SK-N-SH (cell line): ENCODE data around the gene HK2. TPM values are rescaled to one million over a fixed set of nuclear protein-coding genes. Genes with fewer than 3 reads are reported as not detected.
A peak's percentile ranks its signal among the peaks of the same experiment; 100 is the strongest.

Experiments
- CTCF ChIA-PET: fragments of 300-600, 350-600 bp; formaldehyde crosslinking; extraction: SDS; loops from one replicate; lab custom pipeline; 2021; lab: Yijun Ruan, JAX
- POLR2A ChIA-PET: fragments of 350-600 bp; sonication (Branson Sonifier 250); formaldehyde crosslinking; extraction: SDS; loops from one replicate; lab custom pipeline; 2020; ENCODE audit warnings: antibody characterized with exemption, inconsistent platforms; lab: Yijun Ruan, JAX
- DNase-seq: peaks from one replicate; pipeline ENCODE4 v3.0.0; 2012
- H2AFZ ChIP-seq: fragments of 200-600 bp; sonication (generic); 2 replicates; pipeline ENCODE4 v1.8.1; 2016; ENCODE audit warnings: antibody characterized with exemption, mild to moderate bottlenecking, low read depth
- H3F3A ChIP-seq: fragments of 200-600 bp; sonication (generic); replicated peaks from 2 replicates; pipeline ENCODE3; 2016; ENCODE audit warnings: antibody characterized with exemption, mild to moderate bottlenecking; ENCODE audit not compliant: insufficient read depth
- H3K27ac ChIP-seq, 2 experiments: fragments of 200-500 bp in 1 of 2; fragments of 200-600 bp in 1 of 2; sonication (Bioruptor generic) in 1 of 2; sonication (generic), shearing (Covaris generic) in 1 of 2; 2 replicates each; pipeline versions ENCODE4 v1.5.1 to v1.6.1; 2014 to 2016; ENCODE audit warnings: low read depth in 2 of 2, inconsistent platforms in 1 of 2, low read length in 1 of 2, mild to moderate bottlenecking in 1 of 2, mixed read lengths in 1 of 2
- H3K27me3 ChIP-seq: fragments of 200-600 bp; sonication (generic), shearing (Covaris generic); 2 replicates; pipeline ENCODE4 v1.6.1; 2016; ENCODE audit warnings: mixed run types; ENCODE audit not compliant: insufficient read depth
- H3K36me3 ChIP-seq, 2 experiments: fragments of 200-500 bp in 1 of 2; fragments of 200-600 bp in 1 of 2; sonication (Bioruptor generic) in 1 of 2; sonication (generic) in 1 of 2; replicated peaks in 1 of 2; 2 replicates each; pipeline versions ENCODE3 to v1.5.1; 2014 to 2016; ENCODE audit warnings: low read length in 1 of 2, mild to moderate bottlenecking in 1 of 2; ENCODE audit not compliant: insufficient read depth in 2 of 2, control insufficient read depth in 1 of 2
- H3K4me1 ChIP-seq, 2 experiments: fragments of 200-500 bp in 1 of 2; fragments of 200-600 bp in 1 of 2; sonication (Bioruptor generic) in 1 of 2; sonication (generic), shearing (Covaris generic) in 1 of 2; 2 replicates each; pipeline versions ENCODE4 v1.5.1 to v1.6.1; 2014 to 2016; ENCODE audit warnings: low read depth in 1 of 2, low read length in 1 of 2, mixed run types in 1 of 2; ENCODE audit not compliant: insufficient read depth in 2 of 2, control insufficient read depth in 1 of 2
- H3K4me2 ChIP-seq: fragments of 200-600 bp; sonication (generic), shearing (Covaris generic); 2 replicates; pipeline ENCODE4 v1.6.1; 2017; ENCODE audit warnings: mixed run types
- H3K4me3 ChIP-seq, 2 experiments: fragments of 200-500 bp in 1 of 2; fragments of 200-600 bp in 1 of 2; sonication (Bioruptor generic) in 1 of 2; sonication (generic), shearing (Covaris generic) in 1 of 2; 2 replicates each; pipeline versions ENCODE4 v1.5.1 to v1.8.1; 2014 to 2016; ENCODE audit warnings: low read depth in 2 of 2, inconsistent platforms in 1 of 2, low read length in 1 of 2, mild to moderate bottlenecking in 1 of 2, mixed read lengths in 1 of 2, moderate library complexity in 1 of 2
- H3K79me2 ChIP-seq: fragments of 200-600 bp; sonication (generic); 2 replicates; pipeline ENCODE4 v1.8.1; 2017; ENCODE audit warnings: mild to moderate bottlenecking; ENCODE audit not compliant: insufficient read depth
- H3K9ac ChIP-seq: fragments of 200-600 bp; sonication (generic); 2 replicates; pipeline ENCODE4 v1.6.1; 2017; ENCODE audit warnings: mixed run types
- H3K9me2 ChIP-seq: fragments of 200-600 bp; sonication (generic); 2 replicates; pipeline ENCODE4 v1.6.1; 2017; ENCODE audit warnings: mixed run types
- H3K9me3 ChIP-seq: fragments of 200-600 bp; sonication (generic); 2 replicates; pipeline ENCODE4 v1.6.1; 2017; ENCODE audit warnings: mixed run types, mild to moderate bottlenecking, moderate library complexity
- H4K20me1 ChIP-seq: fragments of 200-600 bp; sonication (generic); 2 replicates; pipeline ENCODE4 v1.6.1; 2017; ENCODE audit warnings: mild to moderate bottlenecking, mixed run types; ENCODE audit not compliant: insufficient read depth
- CTCF ChIP-seq: fragments of 200-600 bp; sonication (generic); IDR thresholded peaks from 2 replicates; pipeline ENCODE4 v1.6.1; 2017; ENCODE audit warnings: antibody characterized with exemption, mild to moderate bottlenecking, moderate library complexity
- ELF1 ChIP-seq: IDR thresholded peaks from 2 replicates; pipeline ENCODE4 v1.4.0; 2012
- EP300 ChIP-seq, 2 experiments: IDR thresholded peaks; 2 replicates each; pipeline versions ENCODE4 v1.4.0 to v1.6.1; 2012; ENCODE audit warnings: borderline replicate concordance in 1 of 2, low read depth in 1 of 2, low read length in 1 of 2
- EZH2phosphoT487 ChIP-seq: fragments of 200-600 bp; sonication (generic); IDR thresholded peaks from 2 replicates; pipeline ENCODE4 v1.6.1; 2017; ENCODE audit warnings: low read depth, mixed run types, mild to moderate bottlenecking, antibody characterized with exemption, moderate library complexity, borderline replicate concordance
- FOXJ3 ChIP-seq: sonication (generic); formaldehyde crosslinking; IDR thresholded peaks from 2 replicates; pipeline ENCODE4 v1.5.1; 2020; ENCODE audit warnings: mild to moderate bottlenecking, missing genetic modification reagents
- GABPA ChIP-seq: IDR thresholded peaks from 2 replicates; pipeline ENCODE4 v1.4.0; 2012; ENCODE audit warnings: low read depth, mild to moderate bottlenecking
- JUND ChIP-seq: IDR thresholded peaks from 2 replicates; pipeline ENCODE4 v1.4.0; 2012
- MEF2A ChIP-seq: IDR thresholded peaks from 2 replicates; pipeline ENCODE4 v1.4.0; 2012; ENCODE audit warnings: low read depth, borderline replicate concordance
- NFIC ChIP-seq: IDR thresholded peaks from 2 replicates; pipeline ENCODE4 v1.4.0; 2012; ENCODE audit warnings: borderline replicate concordance
- NRF1 ChIP-seq: IDR thresholded peaks from 2 replicates; pipeline ENCODE4 v1.6.1; 2012; ENCODE audit warnings: low read depth, mild to moderate bottlenecking, low read length
- PBX3 ChIP-seq: IDR thresholded peaks from 2 replicates; pipeline ENCODE4; 2012
- RAD21 ChIP-seq: IDR thresholded peaks from 2 replicates; pipeline ENCODE4 v1.6.1; 2012; ENCODE audit warnings: mild to moderate bottlenecking, low read length
- RCOR1 ChIP-seq: fragments of 150-350 bp; IDR thresholded peaks from 2 replicates; pipeline ENCODE4 v1.6.1; 2017; ENCODE audit warnings: antibody characterized with exemption, low read length
- RFX5 ChIP-seq: IDR thresholded peaks from 2 replicates; pipeline ENCODE4 v1.6.1; 2012; ENCODE audit warnings: mild to moderate bottlenecking, improper control_type of control experiment, low read length
- RXRA ChIP-seq: IDR thresholded peaks from 2 replicates; pipeline ENCODE4 v1.4.0; 2012; ENCODE audit warnings: low read depth, mild to moderate bottlenecking, borderline replicate concordance
- SIN3A ChIP-seq: IDR thresholded peaks from 2 replicates; pipeline ENCODE4 v1.6.1; 2012; ENCODE audit warnings: low read depth, mild to moderate bottlenecking, low read length, moderate library complexity, borderline replicate concordance
- SMC3 ChIP-seq: IDR thresholded peaks from 2 replicates; pipeline ENCODE4 v1.6.1; 2012; ENCODE audit warnings: low read depth, low read length, improper control_type of control experiment
- TAF1 ChIP-seq: IDR thresholded peaks from 2 replicates; pipeline ENCODE4 v1.6.1; 2012; ENCODE audit warnings: low read depth, mild to moderate bottlenecking, low read length, moderate library complexity, borderline replicate concordance
- TCF12 ChIP-seq: IDR thresholded peaks from 2 replicates; pipeline ENCODE4 v1.4.0; 2012
- YY1 ChIP-seq: IDR thresholded peaks from 2 replicates; pipeline ENCODE4 v1.4.0; 2012; ENCODE audit warnings: low read depth, mild to moderate bottlenecking
- WGBS: methylation state at CpG from one replicate; pipeline ENCODE4 v1.1.6; 2017; ENCODE audit warnings: low lambda C conversion rate; 5-methylcytosine and 5-hydroxymethylcytosine counted together
- polyA plus RNA-seq, 3 experiments: library from polyadenylated mRNA; depleted of rRNA; stranded (reverse); fragments of >200 nt; gene quantifications; 2 replicates each; pipeline ENCODE4 v1.2.3, GENCODE V29; 2012

Gene HK2
- polyA plus RNA-seq, 1 of the 3 experiments (the other 2 are of a cell fraction) = 13.5 TPM

GRCh38 chr2:74864728-74865722, 31.1 kb downstream of the HK2 start:
- Histone ChIP-seq H3K27me3 (no peaks in the 10 kb centered on the region), H3K4me2 (no peak overlapping the region), H3K27ac (no peak overlapping the region; a peak in 1 of 4 replicates), H3K36me3 (peaks cover 0 to 10% of the 10 kb centered on the region in 2 experiments), H4K20me1 (no peaks in the 10 kb centered on the region), H3K79me2 (no peaks in the 10 kb centered on the region), H3K9me3 (no peaks in the 10 kb centered on the region), H3K9me2 (no peaks in the 10 kb centered on the region), H2AFZ (no peak overlapping the region), H3K4me3 (no peak overlapping the region), H3K4me1 (peaks cover 4 to 49% of the 10 kb centered on the region in 2 experiments; a peak in 3 of 4 replicates), H3K9ac (no peak overlapping the region), H3F3A (no peaks in the 10 kb centered on the region)
- 84% methylated on average over 20 of the region's 20 CpGs for WGBS
- TF ChIP-seq FOXJ3 (CRISPR knock-in tag) (0 out of 2 replicates have a peak, but pooled peaks have one; percentile 26), MEF2A (no peak)
- CTCF ChIA-PET = interaction anchor here (0.8 to 5.2 kb wide), 7 partner anchors 9 to 150 kb away, joined by 3 to 50 read pairs (median 12); partner anchors contain the start of gene HK2
- POLR2A ChIA-PET = no interaction called here
- peak; percentile 46 for DNase-seq

GRCh38 chr2:74865770-74866674, 32.1 kb downstream of the HK2 start:
- H3K4me1 ChIP-seq = peaks cover 4 to 47% of the 10 kb centered on the region in 2 experiments; a peak in 3 of 4 replicates
- no peak overlapping the region for H3K9ac ChIP-seq
- no peaks in the 10 kb centered on the region for H3K9me2 ChIP-seq
- no peak overlapping the region for H2AFZ ChIP-seq
- no peak for TF ChIP-seq CTCF
- no peak for TF ChIP-seq JUND
- no peak for TF ChIP-seq FOXJ3 (CRISPR knock-in tag)
- no peak for TF ChIP-seq YY1
- no peak for TF ChIP-seq EP300 (IDR thresholded peaks at IDR 0.05; ENCODE audit: borderline replicate concordance in 1 of 2, low read depth in 1 of 2, low read length in 1 of 2)
- no peak for TF ChIP-seq SIN3A
- no peak for TF ChIP-seq NRF1
- TF ChIP-seq GABPA = no peak
- TF ChIP-seq TCF12 = no peak
- no peak for TF ChIP-seq ELF1
- no peak for TF ChIP-seq PBX3
- TF ChIP-seq EZH2phosphoT487 = no peak
- no peak for TF ChIP-seq RFX5
- TF ChIP-seq SMC3 = no peak
- no peak for TF ChIP-seq RAD21
- TF ChIP-seq NFIC = no peak
- TF ChIP-seq RXRA = no peak
- TF ChIP-seq RCOR1 = no peak
- TF ChIP-seq TAF1 = no peak
- no peaks in the 10 kb centered on the region for H4K20me1 ChIP-seq
- no peak overlapping the region for H3K4me2 ChIP-seq
- H3K36me3 ChIP-seq = peaks cover 0 to 10% of the 10 kb centered on the region in 2 experiments
- DNase-seq = no peak
- no peaks in the 10 kb centered on the region for H3K27me3 ChIP-seq
- H3K79me2 ChIP-seq = no peaks in the 10 kb centered on the region
- no peak overlapping the region; a peak in 1 of 4 replicates for H3K27ac ChIP-seq
- no peaks in the 10 kb centered on the region for H3K9me3 ChIP-seq
- 86% methylated on average over 15 of the region's 15 CpGs for WGBS
- CTCF ChIA-PET = interaction anchor here (0.8 to 5.2 kb wide), 5 partner anchors 9 to 151 kb away, joined by 3 to 50 read pairs (median 4); partner anchors contain the start of gene HK2
- H3K4me3 ChIP-seq = no peak overlapping the region
- POLR2A ChIA-PET = no interaction called here
- no peaks in the 10 kb centered on the region for H3F3A ChIP-seq
